ENCODE measurements around the gene KRABD2.

KRABD2 gene

GRCh38 chr17:8408371-8408770 is 31.9 kb upstream of the KRABD2 start:
- H3K4me1 Mint-ChIP-seq = peaks cover 4% of the 10 kb centered on the region
- no peaks in the 10 kb centered on the region for H3K79me2 ChIP-seq (ENCODE audit: control insufficient read depth, insufficient read depth, low read length)
- H3K9me3 ChIP-seq (ENCODE audit: control extremely low read depth in 1 of 3, control insufficient read depth in 2 of 3, insufficient read depth in 1 of 3, low read length in 2 of 3) = no peaks in the 10 kb centered on the region
- ChIA-PET POLR2A (no interaction called here), CTCF (interaction anchor here (0.7 to 6.0 kb wide), 4 partner anchors 10 to 377 kb away, joined by 3 to 81 read pairs (median 5); no protein-coding TSS in a partner anchor)
- no peaks in the 10 kb centered on the region for H3K36me3 ChIP-seq (replicated peaks in 1 of 2; ENCODE audit: control extremely low read depth in 1 of 2, control insufficient read depth in 1 of 2, extremely low read depth in 1 of 2, insufficient read depth in 2 of 2, low read length in 1 of 2)
- H3K4me3 Mint-ChIP-seq = no peak overlapping the region
- H4K20me1 ChIP-seq (ENCODE audit: control insufficient read depth, insufficient read depth, low read length, poor library complexity, severe bottlenecking) = no peaks in the 10 kb centered on the region
- ATAC-seq (ENCODE audit: low read depth) (no peak), DNase-seq (no peak)
- no peak overlapping the region for H3K9ac ChIP-seq (ENCODE audit: low read length)
- TF ChIP-seq EZH2 (IDR thresholded peaks at IDR 0.05; ENCODE audit: borderline replicate concordance, insufficient read depth, low read depth, low read length, poor library complexity, severe bottlenecking) (no peak), CTCF (IDR thresholded peaks at IDR 0.05) (no peak)
- no peaks in the 10 kb centered on the region for H3K9me3 Mint-ChIP-seq (ENCODE audit: insufficient read depth)
- H2AFZ ChIP-seq (ENCODE audit: insufficient read depth, low read depth, low read length, poor library complexity, severe bottlenecking) = no peak overlapping the region
- H3K27me3 ChIP-seq (replicated peaks in 1 of 4; ENCODE audit: control extremely low read depth in 1 of 4, control insufficient read depth in 3 of 4, insufficient read depth in 4 of 4, low read length in 3 of 4) = peaks cover 0 to 17% (median 4%) of the 10 kb centered on the region in 4 experiments
- no peak overlapping the region for H3K27ac ChIP-seq (ENCODE audit: low read length in 2 of 2)
- H3K27me3 Mint-ChIP-seq = peaks cover 24% of the 10 kb centered on the region
- H3K27ac Mint-ChIP-seq = no peak overlapping the region
- 52% methylated on average over 14 of the region's 14 CpGs for WGBS (ENCODE audit: insufficient coverage)
- intact Hi-C loops (cut with micrococcal nuclease) = no loop called here
- peaks cover 0 to 5% of the 10 kb centered on the region in 2 donors for H3K4me1 ChIP-seq (ENCODE audit: control insufficient read depth in 2 of 2, insufficient read depth in 2 of 2, low read length in 2 of 2)
- no peak overlapping the region for H3K4me2 ChIP-seq (replicated peaks; ENCODE audit: low read depth, low read length, poor library complexity, severe bottlenecking)
- H3K4me3 ChIP-seq (ENCODE audit: control extremely low read depth in 1 of 5, extremely low read depth in 1 of 5, insufficient read depth in 1 of 5, low read depth in 2 of 5, low read length in 4 of 5) = no peak overlapping the region

- Histone ChIP-seq H3K4me2 (replicated peaks; ENCODE audit: low read depth, low read length, poor library complexity, severe bottlenecking) (no peak overlapping the region), H3K9ac (ENCODE audit: low read length) (no peak overlapping the region), H3K27me3 (replicated peaks in 1 of 4; ENCODE audit: control extremely low read depth in 1 of 4, control insufficient read depth in 3 of 4, insufficient read depth in 4 of 4, low read length in 3 of 4) (peaks cover 0 to 14% (median 4%) of the 10 kb centered on the region in 4 experiments), H4K20me1 (ENCODE audit: control insufficient read depth, insufficient read depth, low read length, poor library complexity, severe bottlenecking) (no peaks in the 10 kb centered on the region), H3K27ac (ENCODE audit: low read length in 2 of 2) (no peak overlapping the region), H3K4me3 (ENCODE audit: control extremely low read depth in 1 of 5, extremely low read depth in 1 of 5, insufficient read depth in 1 of 5, low read depth in 2 of 5, low read length in 4 of 5) (no peak overlapping the region), H3K36me3 (replicated peaks in 1 of 2; ENCODE audit: control extremely low read depth in 1 of 2, control insufficient read depth in 1 of 2, extremely low read depth in 1 of 2, insufficient read depth in 2 of 2, low read length in 1 of 2) (no peaks in the 10 kb centered on the region), H3K9me3 (ENCODE audit: control extremely low read depth in 1 of 3, control insufficient read depth in 2 of 3, insufficient read depth in 1 of 3, low read length in 2 of 3) (no peaks in the 10 kb centered on the region), H3K4me1 (ENCODE audit: control insufficient read depth in 2 of 2, insufficient read depth in 2 of 2, low read length in 2 of 2) (peaks cover 0 to 5% of the 10 kb centered on the region in 2 donors), H3K79me2 (ENCODE audit: control insufficient read depth, insufficient read depth, low read length) (no peaks in the 10 kb centered on the region), H2AFZ (ENCODE audit: insufficient read depth, low read depth, low read length, poor library complexity, severe bottlenecking) (no peak overlapping the region)
- ATAC-seq (ENCODE audit: low read depth) (no peak), DNase-seq (no peak)
- peaks cover 24% of the 10 kb centered on the region for H3K27me3 Mint-ChIP-seq
- peaks cover 4% of the 10 kb centered on the region for H3K4me1 Mint-ChIP-seq
- H3K4me3 Mint-ChIP-seq = no peak overlapping the region
- no peak for TF ChIP-seq EZH2 (IDR thresholded peaks at IDR 0.05; ENCODE audit: borderline replicate concordance, insufficient read depth, low read depth, low read length, poor library complexity, severe bottlenecking)
- no peak for TF ChIP-seq CTCF (IDR thresholded peaks at IDR 0.05)
- intact Hi-C loops (cut with micrococcal nuclease) = no loop called here
- CTCF ChIA-PET = no interaction called here
- WGBS (ENCODE audit: insufficient coverage) = 64% methylated on average over 2 of the region's 2 CpGs
- POLR2A ChIA-PET = no interaction called here
- H3K9me3 Mint-ChIP-seq (ENCODE audit: insufficient read depth) = no peaks in the 10 kb centered on the region
- H3K27ac Mint-ChIP-seq = no peak overlapping the region
Observed at GRCh38 chr17:8406174-8406573, 29.7 kb upstream of the KRABD2 start.

Measured in B cell (primary cell).